Fibroblast of the conjunctiva (primary cell): Measurements from ENCODE around the gene RPE65.
"Not testable (repeated sequence)": the region's sequence is repeated elsewhere in the genome, so short reads cannot be mapped to it uniquely, and the experiment has no call there.

Source experiments
- DNase-seq: peaks from one replicate; pipeline ENCODE4 v3.0.0-alpha.2; 2010; ENCODE audit warnings: low read depth

Gene RPE65

GRCh38 chr1:68449901-68450300 is at the start of gene RPE65:
RPE65 (minus strand) TSS chr1:68449954; CDS start chr1:68449905, 49 bp downstream.
- DNase-seq = no peak

GRCh38 chr1:68497358-68497698 is 47.6 kb upstream of the RPE65 start:
- no peak for DNase-seq

GRCh38 chr1:68496680-68497357 is 47.1 kb upstream of the RPE65 start, which contains the start of gene DEPDC1:
DEPDC1 (minus strand) TSS chr1:68497082; CDS start chr1:68496999, 83 bp downstream.
- peak; percentile 91 for DNase-seq

GRCh38 chr1:68495968-68496679 is 46.4 kb upstream of the RPE65 start:
- no peak for DNase-seq

DNA sequence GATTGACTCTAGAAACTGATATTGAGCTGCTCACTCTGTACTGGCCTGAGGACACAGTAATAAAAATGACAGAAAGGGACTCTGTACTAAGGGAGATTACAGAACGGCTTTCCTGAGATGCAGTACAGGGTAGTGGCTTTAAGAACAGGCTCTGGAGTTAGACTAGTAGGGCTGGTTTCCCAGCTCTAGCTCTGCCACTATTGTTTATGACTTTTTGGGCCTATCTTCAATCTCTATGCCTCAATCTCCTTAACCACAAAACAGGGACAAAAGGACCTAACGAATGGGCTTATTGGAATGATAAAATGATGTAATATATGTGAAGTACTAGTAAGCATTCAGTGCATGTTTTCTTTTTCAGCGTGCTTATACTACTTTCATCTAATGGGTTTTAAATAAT is 45.8 kb upstream of the RPE65 start:
- no peak for DNase-seq

- no peak for DNase-seq
These were observed 43.4 kb upstream of the RPE65 start for GRCh38 chr1:68493193-68493592.

DNA sequence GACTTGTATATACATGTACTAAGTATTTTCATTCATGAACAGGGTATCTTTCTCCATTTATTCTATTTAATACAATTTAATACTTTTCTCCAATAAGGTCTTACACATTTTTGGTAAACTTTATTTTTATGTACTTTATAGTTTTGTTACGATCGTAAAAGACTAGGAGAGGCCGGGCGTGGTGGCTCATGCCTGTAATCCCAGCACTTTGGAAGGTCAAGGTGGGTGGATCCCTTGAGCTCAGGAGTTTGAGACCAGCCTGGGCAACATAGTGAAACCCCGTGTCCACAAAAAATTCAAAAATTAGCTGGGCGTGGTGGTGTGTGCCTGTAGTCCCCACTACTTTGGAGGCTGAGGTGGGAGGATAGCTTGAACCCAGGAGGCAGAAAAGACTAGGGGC is 42.5 kb upstream of the RPE65 start:
- DNase-seq = not testable (repeated sequence)

- no peak for DNase-seq
These were observed 40.4 kb upstream of the RPE65 start for GRCh38 chr1:68490046-68490651.

GRCh38 chr1:68485431-68486022 is 35.8 kb upstream of the RPE65 start:
- DNase-seq = no peak

GRCh38 chr1:68484618-68485017 is 34.9 kb upstream of the RPE65 start:
- DNase-seq = no peak

DNA sequence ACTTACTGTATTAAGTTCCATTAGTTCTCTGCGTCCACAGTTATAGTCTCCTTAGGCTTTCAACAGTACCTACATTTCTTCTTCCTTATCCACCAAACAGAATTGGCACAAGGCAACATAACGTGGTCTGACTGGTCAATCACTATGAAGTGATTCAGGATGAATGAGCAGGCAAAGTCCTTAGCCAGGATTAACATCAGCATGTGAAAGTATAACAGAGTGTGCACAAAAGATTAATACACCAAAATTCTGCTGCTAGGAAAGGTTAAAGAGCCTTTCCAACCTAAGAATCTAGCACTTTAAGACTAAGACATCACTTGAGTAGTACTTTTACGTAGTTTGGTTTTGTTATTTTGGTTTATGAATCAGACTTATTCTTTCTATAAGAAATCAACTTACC is 31.3 kb upstream of the RPE65 start:
- no peak for DNase-seq

- DNase-seq = no peak
These were observed 29.7 kb upstream of the RPE65 start for GRCh38 chr1:68479501-68479900.

DNA sequence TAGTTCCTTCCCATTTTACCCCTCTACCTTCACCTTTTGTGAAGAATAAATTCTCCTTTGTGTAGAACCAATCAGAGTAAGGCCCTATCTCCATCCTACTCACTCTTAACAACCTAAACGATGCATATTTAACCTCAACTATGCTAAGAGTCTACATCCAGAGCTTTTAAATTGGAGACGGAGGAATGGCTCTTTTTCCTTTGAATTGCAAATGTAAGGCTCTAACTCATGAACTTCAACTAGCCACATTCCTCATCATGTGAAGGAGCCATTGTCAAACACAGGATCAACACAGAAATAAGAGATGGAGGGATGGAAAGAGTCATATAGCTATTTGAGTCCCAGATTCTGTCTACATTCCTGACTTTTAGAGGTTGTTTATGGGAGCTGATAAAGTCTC is 28.9 kb upstream of the RPE65 start:
- no peak for DNase-seq

- not testable (repeated sequence) for DNase-seq
These were observed 26.9 kb upstream of the RPE65 start for GRCh38 chr1:68476626-68477025.

- no peak for DNase-seq
These were observed 23.3 kb upstream of the RPE65 start for GRCh38 chr1:68473060-68473459.

- peak; percentile 20 for DNase-seq
These were observed 20.7 kb upstream of the RPE65 start for GRCh38 chr1:68470388-68470970.

DNA sequence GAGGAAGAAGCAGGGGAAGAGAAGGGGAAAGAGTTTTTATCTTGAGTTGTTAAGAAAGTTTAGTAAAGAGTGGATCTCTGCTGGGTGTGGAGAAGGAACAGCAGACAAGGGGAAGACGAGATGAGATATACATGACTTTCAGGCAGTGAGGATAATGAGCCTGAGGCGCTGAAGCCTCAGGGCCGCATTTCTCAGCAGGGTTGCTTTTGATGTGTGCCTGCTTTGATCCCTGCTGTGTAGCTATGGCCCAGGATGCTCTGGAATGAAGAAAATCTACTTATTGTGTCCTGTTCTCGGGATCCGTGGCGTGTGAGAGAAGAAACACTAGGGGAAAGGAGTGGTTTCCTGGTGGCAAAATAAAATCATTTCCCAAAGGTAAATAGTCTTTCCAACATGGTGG is 15.1 kb upstream of the RPE65 start:
- DNase-seq = no peak

DNA sequence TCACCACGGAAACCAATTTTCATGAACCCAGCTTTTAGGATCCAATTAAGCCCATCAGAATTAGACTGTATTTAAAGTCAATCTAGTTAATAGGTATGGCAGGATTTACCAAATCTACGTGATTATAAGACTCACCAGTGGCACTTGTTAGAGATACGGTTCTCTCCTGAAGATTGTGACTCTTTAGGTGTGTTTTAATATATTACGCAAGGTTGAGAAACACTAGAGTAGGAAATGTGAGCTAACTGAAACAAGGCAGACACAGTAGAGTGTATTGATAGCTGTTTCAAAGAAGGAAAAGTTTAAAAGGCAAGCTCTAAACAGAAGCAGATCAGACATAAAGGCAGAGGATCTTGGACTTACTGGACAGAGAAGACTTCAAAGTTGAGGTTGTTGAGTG is 11.2 kb upstream of the RPE65 start:
- DNase-seq = no peak

DNA sequence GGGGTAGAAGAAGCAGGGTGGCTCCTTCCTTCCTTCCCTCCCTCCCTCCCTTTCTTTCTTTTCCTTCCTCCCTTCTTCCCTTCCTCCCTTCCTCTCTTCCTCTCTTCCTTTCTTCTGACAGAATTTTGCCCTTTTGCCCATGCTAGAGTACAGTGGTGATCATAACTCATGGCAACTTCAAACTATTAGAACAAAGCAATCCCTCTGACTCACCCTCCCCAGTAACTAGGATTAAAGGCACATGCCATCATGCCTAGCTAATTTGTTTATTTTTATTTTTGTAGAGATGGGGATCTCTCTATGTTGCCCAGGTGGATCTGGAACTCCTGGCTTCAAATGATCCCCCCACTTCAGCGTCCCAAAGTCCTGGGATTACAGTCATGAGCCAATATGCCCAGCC is 10.0 kb upstream of the RPE65 start:
- DNase-seq = no peak

DNA sequence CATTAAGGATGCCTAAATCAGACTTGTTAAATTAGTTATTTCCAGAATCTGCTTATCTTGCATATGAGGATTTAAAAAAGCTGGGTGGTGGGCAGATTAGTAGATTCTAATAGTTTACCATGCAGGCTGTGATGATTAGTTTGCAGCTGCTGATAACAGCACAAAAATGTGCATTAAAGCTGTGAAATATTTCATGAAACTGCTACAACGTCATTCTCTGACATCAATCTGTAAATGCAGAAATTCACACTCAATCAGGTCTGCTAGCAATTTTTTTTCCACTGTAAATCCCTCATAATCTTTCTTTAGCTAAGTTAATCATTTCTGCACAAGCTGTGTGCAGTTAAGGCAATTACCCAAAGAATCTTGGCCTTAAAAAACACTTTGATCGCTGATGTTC is 9.3 kb upstream of the RPE65 start:
- DNase-seq = no peak

GRCh38 chr1:68456202-68456601 is 6.4 kb upstream of the RPE65 start:
- no peak for DNase-seq

- DNase-seq = no peak
These were observed 4.8 kb upstream of the RPE65 start for GRCh38 chr1:68454534-68454933.
